ENCODE data around the gene TTYH1. TPM values are rescaled to one million over a fixed set of nuclear protein-coding genes. Genes with fewer than 3 reads are reported as not detected.

The TTYH1 gene
- total and polyA plus RNA-seq, 2 of the 8 experiments (the other 6 are each of a cell fraction or from before 2014, with no cell fraction given) = 26.7 to 46.5 TPM

DNA sequence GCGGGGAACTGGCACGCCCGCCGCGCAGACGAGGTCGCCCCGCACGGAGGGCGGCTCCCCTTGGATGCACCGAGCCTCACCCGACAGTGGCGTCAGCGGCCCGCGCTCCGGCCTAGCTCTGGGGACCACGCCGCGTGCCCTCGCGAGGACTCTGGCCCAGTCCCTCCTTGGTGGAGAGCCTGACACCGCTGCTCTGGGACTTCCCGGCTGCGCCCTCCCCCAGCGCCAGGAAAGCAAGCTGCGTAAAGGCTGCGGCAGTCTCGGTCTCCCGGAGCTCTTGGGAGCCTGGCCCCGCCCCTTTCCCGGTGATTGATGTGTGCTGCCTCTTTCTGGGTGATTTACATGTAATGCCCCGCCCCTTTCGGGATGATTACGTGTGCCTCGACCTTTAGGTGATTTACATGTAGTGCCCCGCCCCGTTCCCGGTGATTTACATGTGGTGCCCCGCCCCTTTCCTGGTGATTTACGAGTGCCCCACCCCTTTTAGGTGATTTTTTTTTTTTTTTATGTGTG, 48.3 kb downstream of the TTYH1 start, which contains the start of gene LENG9:
Gene LENG9, minus strand, starts transcription at position 248 of the 513 bp plus-strand sequence. CDS start 252 bp downstream, outside the sequence.
- 0 out of 2 replicates have a peak within 1 kb of the TSS, but pooled peaks have one; percentile 27 for H2BK12ac ChIP-seq (ENCODE audit: low read depth, low read length)
- no peak within 1 kb of the TSS for H3K14ac ChIP-seq (ENCODE audit: insufficient read length)
- peak within 1 kb of the TSS; percentile 86 for H3K27ac ChIP-seq (ENCODE audit: low read depth, low read length)
- peak within 1 kb of the TSS; percentile 91 for H4K8ac ChIP-seq (ENCODE audit: extremely low read depth, insufficient read depth, low read length)
- H3K23ac ChIP-seq (ENCODE audit: insufficient read length) = no peak within 1 kb of the TSS
- H2AFZ ChIP-seq (ENCODE audit: low read length) = no peak within 1 kb of the TSS
- H3K23me2 ChIP-seq (ENCODE audit: low read depth, low read length) = peaks cover 10% of the 10 kb centered on the region; the same call in 1 of the 2 replicates
- H2BK15ac ChIP-seq (ENCODE audit: low read length) = peak within 1 kb of the TSS; percentile 46; the same call in 1 of the 2 replicates
- H3K56ac ChIP-seq (replicated peaks; ENCODE audit: insufficient read length, low read depth, low read length) = peak within 1 kb of the TSS; percentile 82
- peak; percentile 92 to 98 for DNase-seq (ENCODE audit: low read depth in 1 of 2, low spot score in 2 of 2)
- peak within 1 kb of the TSS; percentile 35 to 95 for H3K4me2 ChIP-seq (ENCODE audit: insufficient read depth in 1 of 2, low read depth in 2 of 2, low read length in 2 of 2)
- no peak within 1 kb of the TSS for H2BK20ac ChIP-seq (ENCODE audit: low read length)
- peak within 1 kb of the TSS; percentile 96 for H3K18ac ChIP-seq (ENCODE audit: extremely low read depth, low read length)
- CTCF ChIA-PET (ENCODE audit: partially characterized antibody) = interaction anchor here (1.0 kb wide), 1 partner anchor 876 kb away, joined by 5 read pairs; the partner anchor contains the start of gene KMT5C
- no peak within 1 kb of the TSS for H2BK120ac ChIP-seq (replicated peaks; ENCODE audit: low read depth, low read length)
- peak within 1 kb of the TSS; percentile 83 for H4K5ac ChIP-seq (ENCODE audit: insufficient read length, low read depth, low read length)
- WGBS, 2 experiments (ENCODE audit: extremely low coverage in 1 of 2, insufficient coverage in 1 of 2, insufficient read length in 1 of 2, insufficient replicate concordance in 2 of 2, low coverage in 1 of 2, low lambda C conversion rate in 2 of 2, missing lambda C conversion rate in 1 of 2) = 3% methylated on average over 39 of the region's 41 CpGs; no CpG with 5 or more reads in 1 of the 2 experiments
- peak within 1 kb of the TSS; percentile 68 to 87 (median 80) for H3K4me3 ChIP-seq (ENCODE audit: extremely low read depth in 1 of 4, insufficient read depth in 2 of 4, low read depth in 3 of 4, low read length in 4 of 4)
- peak within 1 kb of the TSS; percentile 81 for H4K91ac ChIP-seq (replicated peaks; ENCODE audit: insufficient read length, low read length)
- POLR2A ChIA-PET (ENCODE audit: partially characterized antibody) = interaction anchor here (0.6 to 6.7 kb wide), 14 partner anchors 10 to 1084 kb away, joined by 3 to 129 read pairs (median 4); partner anchors contain the start of genes CDC42EP5, LENG8 and RPS9
- H4K20me1 ChIP-seq (replicated peaks in 1 of 2; ENCODE audit: control insufficient read depth in 1 of 2, insufficient read depth in 2 of 2, low read length in 2 of 2) = peaks cover 4 to 19% of the 10 kb centered on the region in 2 experiments
- peak within 1 kb of the TSS; percentile 73 to 77 (median 76) for H3K9ac ChIP-seq (replicated peaks in 1 of 4; ENCODE audit: extremely low read depth in 1 of 4, low read depth in 3 of 4, low read length in 3 of 4)
- peaks cover 0 to 11% (median 5%) of the 10 kb centered on the region in 4 experiments; a peak in 5 of 7 replicates for H3K27me3 ChIP-seq (replicated peaks in 1 of 4; ENCODE audit: control insufficient read depth in 3 of 4, extremely low read depth in 1 of 4, insufficient read depth in 3 of 4, low read length in 3 of 4)
- peak within 1 kb of the TSS; percentile 94 for H2BK5ac ChIP-seq (ENCODE audit: low read depth, low read length)
- H2AK5ac ChIP-seq (ENCODE audit: low read depth, low read length) = no peak within 1 kb of the TSS
- FAIRE-seq = no peak
- H3K79me2 ChIP-seq (ENCODE audit: control insufficient read depth in 1 of 2, insufficient read depth in 2 of 2, low read length in 2 of 2) = peaks cover 0 to 4% of the 10 kb centered on the region in 2 experiments; a peak in 1 of 4 replicates
- H3K36me3 ChIP-seq (ENCODE audit: control insufficient read depth in 2 of 4, insufficient read depth in 4 of 4, low read length in 3 of 4) = peaks cover 8 to 31% (median 13%) of the 10 kb centered on the region in 4 experiments; a peak in 6 of 8 replicates
- H3K79me1 ChIP-seq (ENCODE audit: low read depth, low read length) = peaks cover 13% of the 10 kb centered on the region
- H3K4ac ChIP-seq (replicated peaks; ENCODE audit: insufficient read length, low read depth, low read length) = peak within 1 kb of the TSS; percentile 97
- no peaks in the 10 kb centered on the region for H3K9me3 ChIP-seq (ENCODE audit: insufficient read depth in 2 of 2, low read depth in 1 of 2, low read length in 1 of 2)
- peaks cover 0 to 8% (median 5%) of the 10 kb centered on the region in 4 experiments; a peak in 5 of 7 replicates for H3K4me1 ChIP-seq (replicated peaks in 1 of 4; ENCODE audit: control insufficient read depth in 3 of 4, insufficient read depth in 4 of 4, low read length in 3 of 4)
- TF ChIP-seq RAD21 (IDR thresholded peaks at IDR 0.05 in 1 of 2, conservative IDR thresholded peaks at IDR 0.05 in 1 of 2; ENCODE audit: low read depth in 2 of 2, low read length in 2 of 2) (no peak), SP4 (IDR thresholded peaks at IDR 0.05; ENCODE audit: low read length) (no peak), POU5F1 (IDR thresholded peaks at IDR 0.05; ENCODE audit: low read depth, low read length) (no peak), BACH1 (IDR thresholded peaks at IDR 0.05; ENCODE audit: low read length) (no peak), MAX (IDR thresholded peaks at IDR 0.05) (peak; percentile 62; the same call in 1 of the 2 replicates), CBX8 (IDR thresholded peaks at IDR 0.05; ENCODE audit: borderline replicate concordance, low read depth, low read length) (no peak), EZH2 (IDR thresholded peaks at IDR 0.05; ENCODE audit: low read depth, low read length, severe bottlenecking) (no peak), JUND (IDR thresholded peaks at IDR 0.05; ENCODE audit: low read length) (no peak), HDAC2 (IDR thresholded peaks at IDR 0.05; ENCODE audit: borderline replicate concordance in 1 of 2, low read depth in 2 of 2, low read length in 2 of 2) (no peak)
- TF ChIP-seq, protein P1, sequence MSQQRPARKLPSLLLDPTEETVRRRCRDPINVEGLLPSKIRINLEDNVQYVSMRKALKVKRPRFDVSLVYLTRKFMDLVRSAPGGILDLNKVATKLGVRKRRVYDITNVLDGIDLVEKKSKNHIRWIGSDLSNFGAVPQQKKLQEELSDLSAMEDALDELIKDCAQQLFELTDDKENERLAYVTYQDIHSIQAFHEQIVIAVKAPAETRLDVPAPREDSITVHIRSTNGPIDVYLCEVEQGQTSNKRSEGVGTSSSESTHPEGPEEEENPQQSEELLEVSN (IDR thresholded peaks at IDR 0.05) = 0 out of 2 replicates have a peak, but pooled peaks have one; percentile 10

All from H1 (cell line).